Nasal cavity respiratory epithelium epithelial cell of viscerocranial mucosa (primary cell): ENCODE measurements around the gene C9. TPM values are rescaled to one million over a fixed set of nuclear protein-coding genes. Genes with fewer than 3 reads are reported as not detected.

Source experiments
- total RNA-seq: library from RNA; depleted of rRNA; stranded (reverse); fragments of >200 nt; gene quantifications from 2 replicates; pipeline ENCODE4 v1.2.3, GENCODE V29; 2014

Gene C9
- not detected in 2 replicates for total RNA-seq

DNA sequence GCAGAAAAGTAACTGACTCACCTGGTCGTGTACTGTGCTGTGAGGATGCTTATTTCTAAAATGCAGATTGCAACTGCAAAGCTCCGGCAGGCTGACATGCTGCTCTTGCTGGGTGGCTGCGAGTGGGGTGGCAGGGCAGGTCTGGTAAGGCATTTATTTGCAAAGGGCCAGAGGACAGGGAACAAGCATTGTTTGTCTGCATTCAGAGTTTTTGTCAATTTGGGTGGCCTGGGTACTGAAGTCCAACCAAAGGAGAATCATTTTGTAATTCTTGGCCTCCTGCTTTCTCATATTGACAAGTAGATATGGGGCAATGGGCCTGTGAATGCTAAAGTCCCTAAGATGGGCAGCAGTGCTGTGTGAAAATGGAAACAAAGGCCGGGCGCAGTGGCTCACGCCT lies at the start of gene C9:
C9 (minus strand) TSS at position 129 of the 400 bp plus-strand sequence; CDS start at position 98, 31 bp downstream.

Other genes with a start within 250 kb of the C9 start
- gene FYB1, start 144.9 kb downstream of the C9 start, total RNA-seq, result 0.34 and 16.9 TPM in 2 replicates
- gene DAB2, start 60.5 kb upstream of the C9 start, total RNA-seq, result 0.34 and 10.2 TPM in 2 replicates